K562 (cell line): ENCODE measurements around the gene DNMBP.

ENCODE experiments used
- BHLHE40 ChIP-seq: IDR thresholded peaks from 2 replicates; pipeline ENCODE4 v1.6.1; 2011; ENCODE audit warnings: low read length, improper control_type of control experiment
- CTCF ChIP-seq, 3 experiments: IDR thresholded peaks in 2 of 3; conservative IDR thresholded peaks in 1 of 3; 2 replicates each; pipeline ENCODE4 v1.5.1; 2011 to 2012; ENCODE audit warnings: low read length in 3 of 3, mild to moderate bottlenecking in 3 of 3, control low read depth in 2 of 3, improper control_type of control experiment in 1 of 3, inconsistent platforms in 1 of 3, low read depth in 1 of 3, mixed read lengths in 1 of 3, moderate library complexity in 1 of 3; ENCODE audit not compliant: insufficient read depth in 2 of 3
- DLX4 ChIP-seq: fragments of 250-450 bp; sonication (Bioruptor Pico); IDR thresholded peaks from 2 replicates; pipeline ENCODE4 v1.6.1; 2021; ENCODE audit warnings: mild to moderate bottlenecking
- EZH2 ChIP-seq: IDR thresholded peaks from 2 replicates; pipeline ENCODE4 v1.6.1; 2012; ENCODE audit warnings: low read depth, mild to moderate bottlenecking, inconsistent platforms, low read length, borderline replicate concordance
- FIP1L1 ChIP-seq: fragments of 200-400 bp; formaldehyde crosslinking; IDR thresholded peaks from 2 replicates; pipeline ENCODE4 v1.6.1; 2018; ENCODE audit warnings: mild to moderate bottlenecking, low read depth, low read length; ENCODE audit not compliant: poor library complexity, severe bottlenecking
- POLR2AphosphoS5 ChIP-seq: IDR thresholded peaks from 2 replicates; pipeline ENCODE4 v1.6.1; 2011; ENCODE audit warnings: mild to moderate bottlenecking, low read depth, low read length, moderate library complexity; ENCODE audit not compliant: control insufficient read depth, insufficient read depth
- REST ChIP-seq, 2 experiments: fragments of 450-650 bp; formaldehyde crosslinking in 1 of 2; IDR thresholded peaks; 2 replicates each; pipeline versions ENCODE4 v1.4.0 to v1.6.1; 2014 to 2020; ENCODE audit warnings: mild to moderate bottlenecking in 2 of 2, borderline replicate concordance in 1 of 2, low read depth in 1 of 2
- SP1 ChIP-seq: sonication (generic); formaldehyde crosslinking; IDR thresholded peaks from 2 replicates; pipeline ENCODE4 v1.8.1; 2022; ENCODE audit warnings: mild to moderate bottlenecking, missing genetic modification reagents
- SREBF2 ChIP-seq: sonication (generic); formaldehyde crosslinking; IDR thresholded peaks from 2 replicates; pipeline ENCODE4 v1.4.0; 2020; ENCODE audit warnings: mild to moderate bottlenecking, missing genetic modification reagents
- ZNF639 ChIP-seq, 2 experiments: fragments of 200-800 bp in 1 of 2; sonication (Bioruptor generic) in 1 of 2; sonication (generic) in 1 of 2; formaldehyde crosslinking in 1 of 2; IDR thresholded peaks in 1 of 2; conservative IDR thresholded peaks in 1 of 2; 2 replicates each; pipeline versions ENCODE4 v1.5.0 to v1.6.1; 2016 to 2020; ENCODE audit warnings: missing compliant biosample characterization in 1 of 2, missing genetic modification characterization in 1 of 2, missing genetic modification reagents in 1 of 2

- no peak for TF ChIP-seq DLX4
- no peak for TF ChIP-seq ZNF639 (CRISPR knock-in tag; conservative IDR thresholded peaks at IDR 0.05 in 1 of 2, IDR thresholded peaks at IDR 0.05 in 1 of 2)
- no peak for TF ChIP-seq SP1
- no peak for TF ChIP-seq BHLHE40
- no peak for TF ChIP-seq FIP1L1
- no peak for TF ChIP-seq POLR2AphosphoS5
- TF ChIP-seq SREBF2 (CRISPR knock-in tag) = no peak
- no peak for TF ChIP-seq EZH2
- no peak for TF ChIP-seq REST (IDR thresholded peaks at IDR 0.05; ENCODE audit: borderline replicate concordance)
- no peak for TF ChIP-seq REST (CRISPR knock-in tag; IDR thresholded peaks at IDR 0.05; ENCODE audit: low read depth)
- no peak for TF ChIP-seq CTCF (IDR thresholded peaks at IDR 0.05 in 2 of 3, conservative IDR thresholded peaks at IDR 0.05 in 1 of 3; ENCODE audit: insufficient read depth in 2 of 3, low read depth in 1 of 3, low read length in 3 of 3)
These were observed 43.4 kb downstream of the DNMBP start for GRCh38 chr10:99966306-99966705.
